GM23338 (cell line): Measurements from ENCODE around the gene AMPD3. TPM values are rescaled to one million over a fixed set of nuclear protein-coding genes. Genes with fewer than 3 reads are reported as not detected.

Source experiments
- ATAC-seq: fragments of 200-7000 bp; cut with Tn5 transposase; 3 replicates; pipeline ENCODE4 v1.9.1; 2020
- DNase-seq: peaks from one replicate; pipeline ENCODE4 v3.0.0-alpha.2; 2015; ENCODE audit warnings: low spot score
- H2AFZ ChIP-seq: fragments of 200-600 bp; sonication (generic); 2 replicates; pipeline ENCODE4 v1.8.0; 2016; ENCODE audit warnings: antibody characterized with exemption, mild to moderate bottlenecking, moderate library complexity
- H3F3A ChIP-seq: fragments of 200-600 bp; sonication (generic); replicated peaks from 2 replicates; pipeline ENCODE4 v1.8.0; 2017; ENCODE audit warnings: antibody characterized with exemption, mixed run types, low read depth
- H3K27ac ChIP-seq: fragments of 200-600 bp; sonication (generic); 2 replicates; pipeline ENCODE4 v1.6.1; 2016; ENCODE audit warnings: low read depth
- H3K27me3 ChIP-seq: fragments of 200-600 bp; sonication (generic); 2 replicates; pipeline ENCODE4 v1.8.0; 2016; ENCODE audit warnings: mild to moderate bottlenecking, mixed run types, moderate library complexity; ENCODE audit not compliant: insufficient read depth
- H3K36me3 ChIP-seq: fragments of 200-600 bp; sonication (generic); 2 replicates; pipeline ENCODE4 v1.8.0; 2016; ENCODE audit warnings: mild to moderate bottlenecking; ENCODE audit not compliant: insufficient read depth
- H3K4me1 ChIP-seq: fragments of 200-600 bp; sonication (generic); 2 replicates; pipeline ENCODE4 v1.8.0; 2016; ENCODE audit warnings: mild to moderate bottlenecking, moderate library complexity; ENCODE audit not compliant: insufficient read depth
- H3K4me2 ChIP-seq: fragments of 200-600 bp; sonication (generic); 2 replicates; pipeline ENCODE4 v1.7.1; 2017; ENCODE audit warnings: mixed run types
- H3K4me3 ChIP-seq: fragments of 200-600 bp; sonication (generic); 2 replicates; pipeline ENCODE4 v1.6.1; 2016; ENCODE audit warnings: mixed run types
- H3K79me2 ChIP-seq: fragments of 200-600 bp; sonication (generic); replicated peaks from 2 replicates; pipeline ENCODE4 v1.8.0; 2017; ENCODE audit warnings: mild to moderate bottlenecking; ENCODE audit not compliant: insufficient read depth
- H3K9me2 ChIP-seq: fragments of 200-600 bp; sonication (generic); 2 replicates; pipeline ENCODE4 v1.8.0; 2017; ENCODE audit not compliant: insufficient read depth
- H4K20me1 ChIP-seq: fragments of 200-600 bp; sonication (generic); replicated peaks from 2 replicates; pipeline ENCODE4 v1.8.0; 2017; ENCODE audit warnings: mild to moderate bottlenecking; ENCODE audit not compliant: insufficient read depth
- H3K27ac Mint-ChIP-seq: 2 replicates; pipeline ENCODE4 v1.8.0; 2020; ENCODE audit warnings: inconsistent platforms, mild to moderate bottlenecking, moderate library complexity, mixed read lengths
- H3K27me3 Mint-ChIP-seq: 3 replicates; pipeline ENCODE4 v1.8.0; 2022; ENCODE audit warnings: low read depth, mild to moderate bottlenecking, moderate library complexity, mixed read lengths, inconsistent platforms; ENCODE audit not compliant: insufficient read depth, poor library complexity
- H3K36me3 Mint-ChIP-seq: 3 replicates; pipeline ENCODE4 v1.8.0; 2021; ENCODE audit warnings: low read depth, mild to moderate bottlenecking, inconsistent platforms, moderate library complexity, mixed read lengths
- H3K4me1 Mint-ChIP-seq: 3 replicates; pipeline ENCODE4 v1.8.0; 2020; ENCODE audit warnings: mild to moderate bottlenecking, inconsistent platforms, mixed read lengths
- H3K4me3 Mint-ChIP-seq: 3 replicates; pipeline ENCODE4 v1.8.0; 2021; ENCODE audit warnings: moderate library complexity, mild to moderate bottlenecking, inconsistent platforms, mixed read lengths
- H3K9me3 Mint-ChIP-seq: 3 replicates; pipeline ENCODE4 v1.8.0; 2020; ENCODE audit warnings: moderate library complexity, mild to moderate bottlenecking, inconsistent platforms, mixed read lengths
- CTCF ChIP-seq, 2 experiments: fragments of 200-600 bp in 1 of 2; sonication (generic) in 1 of 2; conservative IDR thresholded peaks; 2 replicates each; pipeline versions ENCODE4 v1.5.1 to v1.6.1; 2016 to 2017; ENCODE audit warnings: antibody characterized with exemption in 2 of 2, low read depth in 2 of 2, mild to moderate bottlenecking in 2 of 2, moderate library complexity in 1 of 2
- ETS1 ChIP-seq: IDR thresholded peaks from 2 replicates; pipeline ENCODE4 v1.6.1; 2016; ENCODE audit warnings: antibody characterized with exemption
- EZH2 ChIP-seq: fragments of 200-600 bp; sonication (generic); IDR thresholded peaks from one replicate; pipeline ENCODE4 v1.8.0; 2017; ENCODE audit warnings: antibody characterized with exemption, mild to moderate bottlenecking, low read depth; ENCODE audit not compliant: unreplicated experiment
- EZH2phosphoT487 ChIP-seq: fragments of 200-600 bp; sonication (generic); IDR thresholded peaks from one replicate; pipeline ENCODE4 v1.8.1; 2018; ENCODE audit warnings: antibody characterized with exemption; ENCODE audit not compliant: unreplicated experiment
- JUNB ChIP-seq: IDR thresholded peaks from one replicate; pipeline ENCODE4 v1.6.1; 2016; ENCODE audit warnings: antibody characterized with exemption; ENCODE audit not compliant: unreplicated experiment
- NANOG ChIP-seq: IDR thresholded peaks from 2 replicates; pipeline ENCODE4 v1.6.1; 2016; ENCODE audit warnings: antibody characterized with exemption, borderline replicate concordance
- REST ChIP-seq: IDR thresholded peaks from one replicate; pipeline ENCODE4 v1.6.1; 2018; ENCODE audit warnings: antibody characterized with exemption; ENCODE audit not compliant: unreplicated experiment
- STAT1 ChIP-seq: IDR thresholded peaks from one replicate; pipeline ENCODE4 v1.6.1; 2016; ENCODE audit warnings: antibody characterized with exemption; ENCODE audit not compliant: unreplicated experiment
- ZNF114 ChIP-seq: fragments of 250-450 bp; sonication (Bioruptor Pico); IDR thresholded peaks from 2 replicates; pipeline ENCODE4 v1.5.0; 2020; ENCODE audit warnings: mild to moderate bottlenecking, moderate library complexity
- ZNF331 ChIP-seq: fragments of 250-450 bp; sonication (Bioruptor Pico); IDR thresholded peaks from 2 replicates; pipeline ENCODE4 v1.5.0; 2020; ENCODE audit warnings: low read depth, mild to moderate bottlenecking, moderate library complexity
- polyA plus RNA-seq: library from polyadenylated mRNA; unstranded; fragments of >200 nt; fragmentation: Nextera tagmentation; extraction: Ambion mirVana; gene quantifications from 2 replicates; pipeline ENCODE4 v1.2.1, GENCODE V29; 2016
- total RNA-seq: library from RNA; depleted of rRNA; stranded (reverse); fragments of >200 nt; shearing (Covaris generic); gene quantifications from 2 replicates; pipeline ENCODE4 v1.2.3, GENCODE V29; 2014

AMPD3 gene
- total and polyA plus RNA-seq, 2 experiments from 2014 or later = 1.6 to 2.1 TPM

GRCh38 chr11:10492084-10492483 lies 37.0 kb downstream of the AMPD3 start (continued):
- TF ChIP-seq NANOG (no peak), STAT1 (no peak), REST (no peak), EZH2 (no peak), JUNB (no peak)

- Mint-ChIP-seq H3K4me3 (no peak overlapping the region), H3K27ac (no peak overlapping the region), H3K36me3 (peaks cover 17% of the 10 kb centered on the region), H3K27me3 (peaks cover 4% of the 10 kb centered on the region), H3K4me1 (peaks cover 16% of the 10 kb centered on the region), H3K9me3 (peaks cover 3% of the 10 kb centered on the region; the same call in 2 of the 3 replicates)
- ATAC-seq (no peak), DNase-seq (no peak)
- Histone ChIP-seq H3K27ac (no peak overlapping the region), H3K4me1 (no peaks in the 10 kb centered on the region), H3K36me3 (no peaks in the 10 kb centered on the region), H3K4me2 (no peak overlapping the region), H4K20me1 (no peaks in the 10 kb centered on the region), H2AFZ (no peak overlapping the region), H3F3A (no peaks in the 10 kb centered on the region), H3K9me2 (peaks cover 3% of the 10 kb centered on the region; the same call in 1 of the 2 replicates), H3K79me2 (no peaks in the 10 kb centered on the region), H3K4me3 (no peak overlapping the region), H3K27me3 (no peaks in the 10 kb centered on the region)
- TF ChIP-seq ZNF331 (CRISPR knock-in tag) (no peak), NANOG (no peak), ZNF114 (no peak), JUNB (no peak)
These were observed 38.1 kb downstream of the AMPD3 start for GRCh38 chr11:10493041-10493663.

GRCh38 chr11:10494636-10495463 lies 39.8 kb downstream of the AMPD3 start:
- Mint-ChIP-seq H3K4me3 (no peak overlapping the region), H3K4me1 (peaks cover 13% of the 10 kb centered on the region), H3K36me3 (peaks cover 17% of the 10 kb centered on the region), H3K27me3 (peaks cover 4% of the 10 kb centered on the region), H3K9me3 (no peaks in the 10 kb centered on the region; the same call in 2 of the 3 replicates), H3K27ac (no peak overlapping the region)
- Histone ChIP-seq H3K36me3 (no peaks in the 10 kb centered on the region), H3F3A (no peaks in the 10 kb centered on the region), H2AFZ (no peak overlapping the region), H3K79me2 (no peaks in the 10 kb centered on the region), H3K27ac (no peak overlapping the region), H3K4me3 (no peak overlapping the region), H3K4me1 (no peaks in the 10 kb centered on the region), H3K27me3 (no peaks in the 10 kb centered on the region), H3K9me2 (peaks cover 3% of the 10 kb centered on the region; the same call in 1 of the 2 replicates), H3K4me2 (no peak overlapping the region), H4K20me1 (no peaks in the 10 kb centered on the region)
- no peak for ATAC-seq
- no peak for DNase-seq
- TF ChIP-seq ETS1 (no peak), ZNF331 (CRISPR knock-in tag) (no peak), EZH2phosphoT487 (no peak), CTCF (conservative IDR thresholded peaks at IDR 0.05; ENCODE audit: low read depth in 2 of 2) (no peak), REST (no peak), ZNF114 (no peak), NANOG (no peak)
